NCI-H1930 (cell line): ENCODE measurements around the gene TERF2IP.

Experiments
- DNase-seq, 2 experiments: peaks; one replicate each; lab custom pipeline; 2025; lab: John Stamatoyannopoulos, UW

Gene TERF2IP, protein sequence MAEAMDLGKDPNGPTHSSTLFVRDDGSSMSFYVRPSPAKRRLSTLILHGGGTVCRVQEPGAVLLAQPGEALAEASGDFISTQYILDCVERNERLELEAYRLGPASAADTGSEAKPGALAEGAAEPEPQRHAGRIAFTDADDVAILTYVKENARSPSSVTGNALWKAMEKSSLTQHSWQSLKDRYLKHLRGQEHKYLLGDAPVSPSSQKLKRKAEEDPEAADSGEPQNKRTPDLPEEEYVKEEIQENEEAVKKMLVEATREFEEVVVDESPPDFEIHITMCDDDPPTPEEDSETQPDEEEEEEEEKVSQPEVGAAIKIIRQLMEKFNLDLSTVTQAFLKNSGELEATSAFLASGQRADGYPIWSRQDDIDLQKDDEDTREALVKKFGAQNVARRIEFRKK

DNA sequence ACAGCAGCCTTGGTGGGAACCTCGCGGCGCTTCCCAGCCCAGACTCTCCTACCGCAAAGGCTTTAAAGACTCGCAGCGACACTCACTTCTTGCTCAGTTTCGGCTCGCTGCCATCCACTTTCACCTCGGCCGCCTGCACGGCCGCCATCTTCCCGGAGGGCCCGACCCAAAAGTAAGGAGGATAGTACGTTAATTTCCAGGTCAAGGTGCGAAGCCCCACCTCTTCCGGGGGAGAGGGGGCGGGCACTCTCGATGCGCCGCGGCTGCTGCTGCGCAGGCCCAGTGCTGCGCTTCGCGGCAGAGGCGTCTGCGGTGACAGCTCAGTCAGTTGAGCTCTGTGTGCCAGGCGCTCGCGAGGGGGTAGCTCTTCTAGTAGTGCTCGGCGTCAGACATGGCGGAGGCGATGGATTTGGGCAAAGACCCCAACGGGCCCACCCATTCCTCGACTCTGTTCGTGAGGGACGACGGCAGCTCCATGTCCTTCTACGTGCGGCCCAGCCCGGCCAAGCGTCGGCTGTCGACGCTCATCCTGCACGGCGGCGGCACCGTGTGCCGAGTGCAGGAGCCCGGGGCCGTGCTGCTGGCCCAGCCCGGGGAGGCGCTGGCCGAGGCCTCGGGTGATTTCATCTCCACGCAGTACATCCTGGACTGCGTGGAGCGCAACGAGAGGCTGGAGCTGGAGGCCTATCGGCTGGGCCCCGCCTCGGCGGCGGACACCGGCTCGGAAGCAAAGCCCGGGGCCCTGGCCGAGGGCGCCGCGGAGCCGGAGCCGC is at the start of gene TERF2IP, which contains the start of gene KARS1:
Gene TERF2IP, plus strand, starts transcription at position 282 of the 773 bp plus-strand sequence. Its CDS starts 110 bp downstream, at position 392.
Gene KARS1, minus strand, starts transcription at position 174 of the 773 bp plus-strand sequence. Its CDS starts 26 bp downstream, at position 148.
- peak; percentile 60 to 79 for DNase-seq

DNA sequence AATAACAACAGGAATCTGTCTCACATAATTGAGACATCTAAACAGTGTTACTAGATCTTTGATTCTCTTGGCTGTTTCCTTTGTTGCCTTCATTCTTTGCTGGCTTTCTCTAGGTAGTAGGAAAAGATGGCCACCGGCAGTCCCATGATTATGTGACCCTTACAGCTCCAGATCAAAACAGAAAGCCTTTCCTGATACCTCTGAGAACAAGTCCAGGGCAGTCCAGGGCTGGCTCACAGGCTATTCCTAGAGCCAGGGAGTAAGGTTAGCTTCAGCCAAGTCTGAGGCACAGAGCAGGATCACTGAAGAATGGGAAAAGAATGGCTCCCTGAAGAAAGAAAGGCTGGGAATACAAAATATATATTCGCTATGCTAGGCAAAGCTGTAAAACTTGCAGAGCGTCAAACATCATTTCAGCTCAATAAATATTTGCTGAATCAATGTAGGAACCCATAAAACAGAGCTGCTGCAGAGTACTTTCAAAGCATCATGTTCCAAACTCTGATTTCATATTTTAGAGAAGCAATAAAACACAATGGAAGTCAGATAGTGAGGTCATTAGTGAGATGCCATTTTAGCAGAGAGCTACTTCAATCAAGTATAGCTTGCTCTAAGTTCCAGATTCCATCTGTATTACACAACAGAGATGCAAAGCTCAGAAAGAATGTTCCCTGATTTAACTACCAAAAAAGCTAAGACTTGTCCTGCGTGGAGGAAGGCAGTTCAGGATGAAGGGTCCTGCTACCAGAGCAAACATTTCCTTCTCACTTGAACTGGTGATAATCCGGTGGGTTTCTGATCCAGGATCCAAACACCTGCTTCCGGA is 47.9 kb upstream of the TERF2IP start:
- no peak for DNase-seq

DNA sequence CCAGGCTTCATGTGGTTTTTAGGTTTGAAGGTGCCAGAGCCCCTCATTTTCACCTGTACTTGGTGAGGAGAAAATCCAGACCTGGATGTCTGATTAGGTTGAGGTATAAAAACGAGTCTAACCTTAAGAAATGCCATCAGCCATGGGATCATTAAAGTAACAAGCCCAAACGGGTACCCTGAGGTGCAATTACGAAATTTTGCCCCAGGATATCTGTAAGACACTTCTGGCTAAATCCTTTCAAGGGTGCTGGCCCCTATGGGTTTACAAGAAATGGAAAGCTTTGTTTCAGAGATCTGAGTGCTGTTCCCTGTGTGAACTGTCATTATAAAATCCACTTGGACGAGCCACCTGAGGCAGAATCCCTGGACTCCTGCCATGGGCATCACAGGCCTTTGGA is 44.3 kb upstream of the TERF2IP start:
- DNase-seq: no peak

DNA sequence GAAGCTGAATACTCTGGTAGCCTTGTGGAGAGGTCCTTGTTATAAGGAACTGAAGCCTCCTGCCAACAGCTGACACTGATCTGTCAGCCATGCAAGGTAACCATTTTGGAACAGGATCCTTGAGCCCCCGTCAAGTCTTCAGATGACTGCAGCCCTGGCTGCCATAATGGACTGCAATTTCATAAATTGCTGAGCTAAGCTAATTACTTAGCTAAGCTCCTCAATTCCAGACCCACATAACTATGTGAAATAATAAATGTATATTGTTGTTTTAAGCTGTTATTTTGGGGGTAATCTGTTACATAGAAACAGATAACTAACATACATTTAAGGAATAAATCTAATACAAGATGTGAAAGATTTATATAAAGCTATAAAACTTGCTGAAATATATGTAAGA is 41.1 kb upstream of the TERF2IP start:
- DNase-seq: no peak

DNA sequence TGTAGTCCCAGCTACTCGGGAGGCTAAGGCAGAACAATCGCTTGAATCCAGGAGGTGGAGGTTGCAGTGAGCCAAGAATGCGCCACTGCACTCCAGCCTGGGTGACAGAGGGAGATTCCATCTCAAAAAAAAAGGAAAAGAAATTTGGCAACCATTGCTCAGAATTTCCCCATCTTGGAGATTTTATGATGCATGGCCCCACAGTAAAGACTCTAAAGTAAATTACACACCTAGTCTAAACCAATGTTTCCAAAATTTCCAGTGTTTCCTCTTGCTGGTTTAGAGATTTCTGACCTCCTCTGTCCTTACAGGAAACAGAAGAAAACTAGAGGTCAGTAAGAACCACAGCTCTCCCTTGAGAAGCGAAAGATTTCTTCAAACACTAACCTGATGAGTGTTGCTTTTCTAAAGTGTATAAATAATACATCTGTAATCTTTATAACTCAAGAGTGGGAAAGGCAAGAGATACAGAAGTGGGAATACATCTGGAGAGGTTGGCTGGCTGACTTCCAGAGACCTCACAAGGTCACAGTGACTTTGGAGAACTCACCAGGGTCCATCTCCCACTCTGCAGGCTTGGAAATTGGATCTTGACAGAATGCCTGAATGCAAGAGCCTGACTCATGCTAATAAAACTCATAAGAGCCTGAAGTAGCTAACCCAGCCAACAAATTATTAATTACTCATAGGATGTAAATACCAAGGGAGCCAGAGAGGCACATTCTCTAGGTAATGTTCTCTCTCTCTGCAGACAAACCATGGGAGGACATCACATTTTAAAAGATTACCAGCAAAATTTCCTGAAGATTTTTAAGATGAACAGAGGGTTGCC is 33.3 kb upstream of the TERF2IP start:
- DNase-seq: no peak

DNA sequence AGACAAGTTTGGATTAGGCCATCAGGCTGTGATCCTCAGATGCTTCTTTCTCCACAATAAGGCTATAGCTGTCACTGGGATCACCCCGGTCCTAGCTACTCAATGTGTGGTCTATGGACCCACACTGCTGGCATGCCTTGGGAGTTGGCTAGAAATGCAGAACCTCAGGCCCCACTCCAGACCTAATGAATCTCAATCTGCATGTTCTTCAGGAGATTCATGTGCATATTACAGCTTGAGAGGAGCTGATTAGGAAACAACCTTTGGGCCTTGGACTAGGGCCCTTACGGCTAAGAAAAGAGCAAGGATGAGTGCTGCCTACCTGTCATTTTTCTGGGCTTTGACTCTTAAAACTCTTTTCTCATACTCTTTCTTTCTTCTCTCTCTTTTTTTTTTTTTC is 32.0 kb upstream of the TERF2IP start:
- DNase-seq: no peak

DNA sequence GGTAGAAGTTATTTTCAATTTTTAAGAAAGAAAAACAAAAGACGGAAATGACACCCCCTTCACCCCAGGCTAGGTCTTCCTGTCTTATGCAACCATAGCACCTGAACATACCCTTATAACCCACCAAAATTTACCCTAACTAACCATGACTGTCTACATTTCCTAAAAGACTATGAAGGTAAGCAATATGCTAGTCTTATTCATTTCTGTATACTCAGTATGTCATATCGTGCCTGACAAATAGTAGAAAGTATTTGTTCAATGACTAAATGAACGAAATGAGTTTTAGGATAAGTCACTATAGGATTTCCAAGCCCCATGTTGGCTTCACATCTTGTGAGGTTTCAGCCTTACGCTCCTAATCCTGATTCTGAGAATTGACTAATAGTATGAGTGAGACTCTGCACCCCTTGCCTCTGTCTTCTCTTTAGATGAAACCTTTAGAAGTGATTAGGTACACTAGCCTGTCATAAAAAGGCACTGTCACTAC is 31.0 kb upstream of the TERF2IP start:
- no peak for DNase-seq

DNA sequence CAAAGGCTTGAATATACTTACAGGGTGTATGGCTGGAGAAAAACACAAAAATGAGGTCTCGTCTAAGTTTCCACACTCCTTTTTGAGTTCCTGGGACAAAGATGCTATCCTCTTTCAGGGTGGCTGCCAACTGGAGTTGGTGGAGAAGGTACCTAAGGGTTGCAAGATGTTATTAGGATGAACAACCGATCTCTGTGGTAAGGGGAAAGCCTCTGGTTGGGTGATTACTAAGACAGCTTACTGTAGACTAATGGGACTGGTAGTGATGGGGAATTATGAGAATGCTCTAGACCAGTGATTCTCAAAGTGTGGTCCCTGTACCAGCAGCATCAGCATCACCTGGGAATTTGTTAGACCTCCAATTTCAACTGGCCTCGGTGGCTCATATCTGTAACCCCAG is 30.5 kb upstream of the TERF2IP start:
- DNase-seq: no peak

DNA sequence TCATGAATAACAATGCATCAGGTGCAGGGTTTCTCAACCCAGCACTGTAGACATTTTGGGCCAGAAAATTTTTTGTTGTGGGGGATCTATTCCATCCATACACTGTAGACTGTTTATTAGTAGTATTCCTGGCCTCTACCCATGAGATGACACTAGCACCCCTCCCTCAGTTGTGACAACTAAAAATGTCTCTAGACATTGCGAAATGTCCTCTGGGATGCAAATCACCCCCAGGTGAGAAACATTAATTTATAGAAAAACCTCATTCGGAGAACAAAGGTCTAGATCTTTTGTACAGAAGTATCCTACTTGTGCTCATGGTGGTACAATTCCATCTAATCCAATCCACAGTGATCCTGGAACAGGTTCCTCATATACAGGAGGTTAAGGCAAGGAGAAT is 28.8 kb upstream of the TERF2IP start:
- DNase-seq: no peak

DNA sequence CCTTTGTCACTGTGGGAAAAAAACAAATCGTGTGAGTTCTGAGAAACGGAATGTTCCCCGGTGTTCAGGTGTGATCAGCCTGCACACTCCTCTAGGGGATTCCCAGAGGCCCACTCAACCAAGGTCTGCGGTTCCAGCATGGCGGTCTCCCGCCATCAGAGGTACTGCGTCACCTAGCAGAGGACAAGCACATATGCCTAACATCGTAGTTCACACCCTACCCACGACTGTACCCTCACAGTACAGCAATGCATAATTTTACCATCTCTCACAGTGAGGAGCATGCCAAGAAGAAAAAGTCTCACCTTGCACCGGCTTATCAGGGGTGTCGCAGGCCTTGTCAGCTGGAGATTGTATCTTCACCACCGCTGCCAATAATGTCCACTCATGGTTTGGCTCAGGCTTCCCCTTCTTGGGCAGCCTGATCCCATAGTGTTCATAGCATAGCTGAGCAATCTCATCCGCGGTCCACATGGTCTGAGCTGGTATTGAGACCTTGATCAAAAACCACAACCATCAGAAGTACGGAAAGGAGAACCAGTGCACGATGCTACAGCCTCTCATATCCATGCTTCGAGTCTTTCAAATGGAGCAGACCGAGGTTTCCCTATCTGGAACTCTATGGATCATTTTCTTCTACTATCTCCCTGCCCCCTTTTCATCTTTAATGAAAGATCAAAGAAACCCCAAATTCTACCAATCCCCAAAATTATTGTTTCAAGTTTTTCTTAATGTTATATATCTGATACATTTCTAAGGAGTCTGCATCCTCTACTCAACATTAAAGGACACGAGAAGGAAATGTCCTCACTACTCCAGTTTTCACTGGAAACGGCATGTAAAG is 27.0 kb upstream of the TERF2IP start:
- DNase-seq: no peak

DNA sequence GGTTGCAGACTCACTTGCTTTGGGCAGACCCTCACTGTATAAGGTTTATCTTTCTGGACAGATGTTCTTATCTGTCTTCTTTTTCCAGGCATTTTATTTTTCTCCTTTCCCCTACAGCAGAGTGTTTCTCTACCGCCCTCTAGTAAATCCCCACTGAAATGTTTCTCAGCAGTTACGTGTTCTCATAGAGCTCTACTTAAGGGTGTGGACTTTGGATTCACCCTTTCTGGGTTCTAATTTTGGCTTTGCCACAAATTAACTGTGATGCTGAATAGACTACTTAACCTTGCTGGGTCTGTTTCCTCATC is 26.4 kb upstream of the TERF2IP start:
- DNase-seq: no peak

DNA sequence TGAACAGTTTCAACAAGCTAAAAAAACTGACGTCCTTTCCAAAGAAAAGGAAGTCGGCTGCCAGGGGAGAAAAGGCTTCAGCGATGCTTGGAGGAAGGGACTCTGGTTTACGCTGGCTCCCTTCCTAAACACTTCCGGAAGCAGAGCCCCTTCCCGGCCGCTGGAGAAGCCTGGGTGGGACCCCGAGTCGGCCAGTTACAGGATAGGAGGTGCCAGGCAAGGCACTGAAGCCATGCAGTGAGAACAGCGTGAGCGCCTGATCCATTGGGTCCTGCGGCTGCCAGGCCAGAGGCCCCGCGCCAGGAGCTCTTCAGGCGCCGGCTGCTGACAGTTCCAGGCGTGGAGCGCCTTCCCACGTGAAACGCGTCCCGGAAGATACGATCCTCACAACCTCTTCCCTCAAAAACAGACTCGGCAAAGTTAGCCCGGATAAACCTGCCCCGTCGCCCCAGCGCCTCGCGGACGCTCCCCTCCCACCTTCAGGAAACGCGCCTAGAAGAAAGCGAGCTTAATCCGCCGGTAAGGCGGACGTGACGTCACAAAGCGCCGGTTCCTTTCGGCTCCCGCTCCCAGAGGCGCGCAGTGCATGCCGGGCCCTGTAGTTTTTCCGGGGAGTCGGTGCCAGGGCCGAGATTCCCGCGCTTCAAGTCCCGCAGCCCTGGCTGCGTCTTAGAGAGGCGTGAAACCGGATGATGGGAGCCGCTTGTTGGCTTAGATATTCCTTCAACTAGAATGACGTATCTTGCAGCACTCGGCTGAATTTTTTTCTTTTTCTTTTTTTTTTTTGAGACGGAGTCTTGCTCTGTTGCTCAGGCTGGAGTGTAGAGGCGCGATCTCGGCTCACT is 24.6 kb upstream of the TERF2IP start, which contains the start of gene ADAT1:
Gene ADAT1, minus strand, starts transcription at position 521 of the 845 bp plus-strand sequence. CDS start 2,482 bp downstream, outside the sequence.
- peak; percentile 84 to 89 for DNase-seq

DNA sequence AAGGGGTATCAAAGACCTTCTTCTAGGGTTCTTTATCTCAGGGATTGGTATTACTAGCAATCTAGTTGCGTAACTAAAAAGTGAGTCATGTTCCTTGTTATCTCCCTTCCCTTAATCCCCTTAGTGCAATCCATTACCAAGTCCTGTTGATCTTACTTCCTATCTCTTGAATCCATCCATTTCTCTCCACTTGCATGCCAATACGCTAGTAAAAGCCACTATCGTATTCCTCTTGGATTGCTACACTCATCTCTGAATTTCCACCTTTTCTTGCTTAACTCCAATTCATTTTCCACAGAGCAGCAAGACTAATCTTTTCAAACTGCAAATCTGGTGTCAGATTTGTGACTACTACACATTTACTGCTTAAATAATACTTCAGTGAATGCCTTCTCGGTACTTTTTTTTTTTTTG is 22.6 kb upstream of the TERF2IP start:
- DNase-seq: no peak

DNA sequence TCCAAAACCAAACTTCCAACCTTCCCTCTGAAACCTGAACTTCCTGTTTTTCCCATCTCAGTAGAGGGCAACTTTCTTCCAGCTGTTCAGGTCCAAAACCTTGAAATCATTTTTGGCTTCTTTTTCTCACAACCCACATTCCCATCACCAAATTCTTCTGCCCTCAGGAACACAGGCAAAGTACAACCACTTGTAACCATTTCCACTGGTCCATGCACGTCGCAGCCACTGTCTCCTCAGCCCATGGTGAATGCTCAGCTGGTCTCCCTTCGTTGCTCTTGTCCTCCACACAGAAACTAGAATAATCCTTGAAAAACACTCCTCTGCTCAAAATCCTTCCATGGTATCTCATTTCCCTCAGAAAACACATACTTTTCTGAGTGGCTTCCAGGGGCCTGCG is 20.8 kb upstream of the TERF2IP start:
- no peak for DNase-seq

DNA sequence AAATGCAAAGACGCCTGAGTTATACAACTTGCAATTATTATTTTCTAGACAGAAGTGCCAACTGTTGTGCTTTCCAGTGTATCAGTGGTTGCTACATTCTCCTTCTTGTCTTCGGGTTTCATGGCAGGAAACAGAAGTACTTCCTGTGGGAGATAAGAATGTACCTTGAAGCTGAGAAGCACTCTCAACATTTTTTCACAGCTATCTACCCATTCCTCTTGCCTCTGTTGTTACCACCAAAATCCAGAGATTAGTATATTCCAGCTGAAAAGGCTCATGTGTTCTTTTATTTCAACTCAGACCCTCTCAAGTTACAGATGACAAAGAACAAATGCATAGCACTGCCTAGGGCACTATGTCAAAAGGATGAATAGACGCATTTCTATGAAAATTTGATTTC is 19.7 kb upstream of the TERF2IP start:
- DNase-seq: no peak

DNA sequence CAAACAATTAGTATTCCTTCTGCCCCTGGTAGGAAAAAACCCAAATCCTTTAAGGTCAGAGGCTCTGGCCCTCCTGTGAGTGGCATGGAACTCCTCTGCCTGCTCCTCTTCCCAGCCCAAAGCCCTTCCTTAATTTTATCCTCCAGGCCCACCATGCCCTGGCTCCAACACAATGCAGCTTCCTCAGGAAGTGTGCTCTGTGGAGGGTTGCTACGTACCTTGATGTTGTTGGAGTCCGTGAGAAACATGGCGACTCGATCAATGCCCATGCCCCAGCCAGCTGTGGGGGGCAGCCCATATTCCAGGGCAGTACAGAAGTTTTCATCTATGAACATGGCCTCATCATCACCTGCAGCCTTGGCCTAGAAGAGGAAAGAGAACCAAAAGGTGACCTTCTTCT is 19.2 kb upstream of the TERF2IP start:
- no peak for DNase-seq

DNA sequence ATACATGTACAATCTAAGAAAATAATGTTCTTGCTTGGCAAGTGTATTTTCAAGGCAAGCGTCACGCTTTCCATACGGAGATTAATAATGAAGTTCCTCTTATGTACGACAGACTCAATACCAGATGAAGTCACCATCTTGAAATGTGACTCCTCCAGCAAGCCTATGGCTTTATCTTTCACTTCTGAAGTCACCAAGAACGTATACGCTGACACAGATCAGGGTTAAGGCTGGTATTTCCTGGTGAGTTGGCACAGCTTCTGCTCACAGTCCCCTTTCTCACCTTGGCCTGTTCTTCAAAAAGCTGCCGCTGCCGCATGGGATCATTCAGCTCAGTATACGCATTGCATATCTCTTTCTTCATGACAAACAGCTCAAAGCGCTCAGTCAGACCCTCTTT is 18.4 kb upstream of the TERF2IP start:
- no peak for DNase-seq

DNA sequence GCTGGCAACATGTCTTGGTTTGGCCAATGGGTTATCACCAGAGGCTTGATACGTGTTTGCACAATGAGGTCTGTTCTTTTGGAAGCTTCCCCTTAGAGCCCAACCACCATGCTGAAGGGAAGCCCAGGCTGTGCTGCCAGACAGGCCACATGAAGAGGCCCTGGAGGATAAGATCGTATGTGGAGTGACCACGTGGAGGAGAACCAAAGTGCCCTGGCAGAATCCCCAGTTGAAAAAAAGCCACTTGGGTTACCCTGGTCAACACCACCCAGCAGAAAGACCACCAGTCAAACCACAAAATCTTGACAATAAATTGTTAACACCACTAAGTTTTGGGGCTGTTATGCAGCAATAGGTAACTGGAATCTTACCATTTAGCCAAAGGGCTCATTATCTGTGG is 17.5 kb upstream of the TERF2IP start:
- no peak for DNase-seq

DNA sequence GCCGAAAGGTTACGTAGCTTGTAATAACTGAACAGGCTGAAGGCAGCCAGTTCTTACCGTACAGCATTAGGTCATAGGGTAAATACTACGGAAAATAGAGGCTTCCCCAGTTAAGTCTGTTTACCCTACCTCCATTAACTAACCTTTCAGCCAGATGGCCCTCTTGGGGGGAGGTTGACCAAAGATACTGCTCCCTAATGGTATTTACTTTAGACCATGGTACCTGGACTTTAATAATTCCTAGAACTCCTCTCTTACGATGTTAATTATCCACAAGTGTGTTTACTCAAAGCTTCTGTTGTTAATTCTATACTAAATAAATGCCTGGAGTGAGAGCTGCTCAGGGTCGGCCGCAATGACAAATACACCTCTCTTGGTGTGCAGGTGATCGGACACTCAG is 14.7 kb upstream of the TERF2IP start:
- DNase-seq: peak in 1 of 2 experiments; percentile 9
